SK-N-SH (cell line): ENCODE results near the gene SLC7A14. TPM values are rescaled to one million over a fixed set of nuclear protein-coding genes. Genes with fewer than 3 reads are reported as not detected.

Experiments used
- CTCF ChIA-PET: fragments of 300-600, 350-600 bp; formaldehyde crosslinking; extraction: SDS; loops from one replicate; lab custom pipeline; 2021; lab: Yijun Ruan, JAX
- POLR2A ChIA-PET: fragments of 350-600 bp; sonication (Branson Sonifier 250); formaldehyde crosslinking; extraction: SDS; loops from one replicate; lab custom pipeline; 2020; ENCODE audit warnings: antibody characterized with exemption, inconsistent platforms; lab: Yijun Ruan, JAX
- DNase-seq: peaks from one replicate; pipeline ENCODE4 v3.0.0; 2012
- H2AFZ ChIP-seq: fragments of 200-600 bp; sonication (generic); 2 replicates; pipeline ENCODE4 v1.8.1; 2016; ENCODE audit warnings: antibody characterized with exemption, mild to moderate bottlenecking, low read depth
- H3F3A ChIP-seq: fragments of 200-600 bp; sonication (generic); replicated peaks from 2 replicates; pipeline ENCODE3; 2016; ENCODE audit warnings: antibody characterized with exemption, mild to moderate bottlenecking; ENCODE audit not compliant: insufficient read depth
- H3K27ac ChIP-seq, 2 experiments: fragments of 200-500 bp in 1 of 2; fragments of 200-600 bp in 1 of 2; sonication (Bioruptor generic) in 1 of 2; sonication (generic), shearing (Covaris generic) in 1 of 2; 2 replicates each; pipeline versions ENCODE4 v1.5.1 to v1.6.1; 2014 to 2016; ENCODE audit warnings: low read depth in 2 of 2, inconsistent platforms in 1 of 2, low read length in 1 of 2, mild to moderate bottlenecking in 1 of 2, mixed read lengths in 1 of 2
- H3K27me3 ChIP-seq: fragments of 200-600 bp; sonication (generic), shearing (Covaris generic); 2 replicates; pipeline ENCODE4 v1.6.1; 2016; ENCODE audit warnings: mixed run types; ENCODE audit not compliant: insufficient read depth
- H3K36me3 ChIP-seq, 2 experiments: fragments of 200-500 bp in 1 of 2; fragments of 200-600 bp in 1 of 2; sonication (Bioruptor generic) in 1 of 2; sonication (generic) in 1 of 2; replicated peaks in 1 of 2; 2 replicates each; pipeline versions ENCODE3 to v1.5.1; 2014 to 2016; ENCODE audit warnings: low read length in 1 of 2, mild to moderate bottlenecking in 1 of 2; ENCODE audit not compliant: insufficient read depth in 2 of 2, control insufficient read depth in 1 of 2
- H3K4me1 ChIP-seq, 2 experiments: fragments of 200-500 bp in 1 of 2; fragments of 200-600 bp in 1 of 2; sonication (Bioruptor generic) in 1 of 2; sonication (generic), shearing (Covaris generic) in 1 of 2; 2 replicates each; pipeline versions ENCODE4 v1.5.1 to v1.6.1; 2014 to 2016; ENCODE audit warnings: low read depth in 1 of 2, low read length in 1 of 2, mixed run types in 1 of 2; ENCODE audit not compliant: insufficient read depth in 2 of 2, control insufficient read depth in 1 of 2
- H3K4me2 ChIP-seq: fragments of 200-600 bp; sonication (generic), shearing (Covaris generic); 2 replicates; pipeline ENCODE4 v1.6.1; 2017; ENCODE audit warnings: mixed run types
- H3K4me3 ChIP-seq, 2 experiments: fragments of 200-500 bp in 1 of 2; fragments of 200-600 bp in 1 of 2; sonication (Bioruptor generic) in 1 of 2; sonication (generic), shearing (Covaris generic) in 1 of 2; 2 replicates each; pipeline versions ENCODE4 v1.5.1 to v1.8.1; 2014 to 2016; ENCODE audit warnings: low read depth in 2 of 2, inconsistent platforms in 1 of 2, low read length in 1 of 2, mild to moderate bottlenecking in 1 of 2, mixed read lengths in 1 of 2, moderate library complexity in 1 of 2
- H3K79me2 ChIP-seq: fragments of 200-600 bp; sonication (generic); 2 replicates; pipeline ENCODE4 v1.8.1; 2017; ENCODE audit warnings: mild to moderate bottlenecking; ENCODE audit not compliant: insufficient read depth
- H3K9ac ChIP-seq: fragments of 200-600 bp; sonication (generic); 2 replicates; pipeline ENCODE4 v1.6.1; 2017; ENCODE audit warnings: mixed run types
- H3K9me2 ChIP-seq: fragments of 200-600 bp; sonication (generic); 2 replicates; pipeline ENCODE4 v1.6.1; 2017; ENCODE audit warnings: mixed run types
- H3K9me3 ChIP-seq: fragments of 200-600 bp; sonication (generic); 2 replicates; pipeline ENCODE4 v1.6.1; 2017; ENCODE audit warnings: mixed run types, mild to moderate bottlenecking, moderate library complexity
- H4K20me1 ChIP-seq: fragments of 200-600 bp; sonication (generic); 2 replicates; pipeline ENCODE4 v1.6.1; 2017; ENCODE audit warnings: mild to moderate bottlenecking, mixed run types; ENCODE audit not compliant: insufficient read depth
- EP300 ChIP-seq, 2 experiments: IDR thresholded peaks; 2 replicates each; pipeline versions ENCODE4 v1.4.0 to v1.6.1; 2012; ENCODE audit warnings: borderline replicate concordance in 1 of 2, low read depth in 1 of 2, low read length in 1 of 2
- FOSL2 ChIP-seq: IDR thresholded peaks from 2 replicates; pipeline ENCODE4 v1.4.0; 2012; ENCODE audit warnings: low read depth, mild to moderate bottlenecking, moderate library complexity, borderline replicate concordance
- GABPA ChIP-seq: IDR thresholded peaks from 2 replicates; pipeline ENCODE4 v1.4.0; 2012; ENCODE audit warnings: low read depth, mild to moderate bottlenecking
- MXI1 ChIP-seq: IDR thresholded peaks from 2 replicates; pipeline ENCODE4 v1.6.1; 2012; ENCODE audit warnings: mild to moderate bottlenecking, low read depth, low read length, improper control_type of control experiment
- RXRA ChIP-seq: IDR thresholded peaks from 2 replicates; pipeline ENCODE4 v1.4.0; 2012; ENCODE audit warnings: low read depth, mild to moderate bottlenecking, borderline replicate concordance
- SIN3A ChIP-seq: IDR thresholded peaks from 2 replicates; pipeline ENCODE4 v1.6.1; 2012; ENCODE audit warnings: low read depth, mild to moderate bottlenecking, low read length, moderate library complexity, borderline replicate concordance
- WGBS: methylation state at CpG from one replicate; pipeline ENCODE4 v1.1.6; 2017; ENCODE audit warnings: low lambda C conversion rate; 5-methylcytosine and 5-hydroxymethylcytosine counted together
- polyA plus RNA-seq, 3 experiments: library from polyadenylated mRNA; depleted of rRNA; stranded (reverse); fragments of >200 nt; gene quantifications; 2 replicates each; pipeline ENCODE4 v1.2.3, GENCODE V29; 2012
- TF ChIP-seq, protein P1 (sequence below): IDR thresholded peaks from 2 replicates; pipeline ENCODE4 v1.4.0; 2012; ENCODE audit warnings: low read depth
- TF ChIP-seq, protein P2 (sequence below): IDR thresholded peaks from 2 replicates; pipeline ENCODE4; 2012
- TF ChIP-seq, protein P3 (sequence below): IDR thresholded peaks from 2 replicates; pipeline ENCODE4 v1.6.1; 2012; ENCODE audit warnings: mild to moderate bottlenecking, low read depth, low read length, moderate library complexity
- TF ChIP-seq, protein P4 (sequence below): fragments of 200-600 bp; sonication (generic); IDR thresholded peaks from 2 replicates; pipeline ENCODE4 v1.6.1; 2017; ENCODE audit warnings: antibody characterized with exemption, mild to moderate bottlenecking, moderate library complexity

The SLC7A14 gene
- polyA plus RNA-seq, 1 of the 3 experiments (the other 2 are of a cell fraction), result 2.5 TPM

DNA sequence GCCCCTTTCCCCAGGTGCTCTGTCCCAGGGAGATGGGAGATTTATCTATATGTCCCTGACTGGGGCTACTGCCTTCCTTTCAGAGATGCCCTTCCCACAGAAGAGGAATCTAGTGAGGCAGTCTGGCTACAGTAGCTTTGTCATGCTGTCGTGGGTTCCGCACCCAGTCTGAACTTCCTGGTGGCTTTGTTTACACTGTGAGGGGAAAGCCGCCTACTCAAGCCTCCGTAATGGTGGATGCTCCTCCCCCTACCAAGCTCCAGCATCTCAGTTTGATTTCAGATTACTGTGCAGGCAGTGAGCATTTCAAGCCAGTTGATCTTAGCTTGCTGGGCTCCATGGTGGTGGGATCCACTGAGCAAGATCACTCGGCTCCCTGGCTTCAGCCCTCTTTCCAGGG is 35.4 kb upstream of the SLC7A14 start:
- TF ChIP-seq, protein P1, sequence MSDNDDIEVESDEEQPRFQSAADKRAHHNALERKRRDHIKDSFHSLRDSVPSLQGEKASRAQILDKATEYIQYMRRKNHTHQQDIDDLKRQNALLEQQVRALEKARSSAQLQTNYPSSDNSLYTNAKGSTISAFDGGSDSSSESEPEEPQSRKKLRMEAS, result no peak
- no peak for TF ChIP-seq EP300 (IDR thresholded peaks at IDR 0.05; ENCODE audit: borderline replicate concordance in 1 of 2, low read depth in 1 of 2, low read length in 1 of 2)
- TF ChIP-seq GABPA, result no peak
- TF ChIP-seq, protein P2, sequence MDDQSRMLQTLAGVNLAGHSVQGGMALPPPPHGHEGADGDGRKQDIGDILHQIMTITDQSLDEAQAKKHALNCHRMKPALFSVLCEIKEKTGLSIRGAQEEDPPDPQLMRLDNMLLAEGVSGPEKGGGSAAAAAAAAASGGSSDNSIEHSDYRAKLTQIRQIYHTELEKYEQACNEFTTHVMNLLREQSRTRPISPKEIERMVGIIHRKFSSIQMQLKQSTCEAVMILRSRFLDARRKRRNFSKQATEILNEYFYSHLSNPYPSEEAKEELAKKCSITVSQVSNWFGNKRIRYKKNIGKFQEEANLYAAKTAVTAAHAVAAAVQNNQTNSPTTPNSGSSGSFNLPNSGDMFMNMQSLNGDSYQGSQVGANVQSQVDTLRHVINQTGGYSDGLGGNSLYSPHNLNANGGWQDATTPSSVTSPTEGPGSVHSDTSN, result no peak
- TF ChIP-seq RXRA, result no peak
- no peak for TF ChIP-seq FOSL2
- no peak for TF ChIP-seq MXI1
- TF ChIP-seq SIN3A, result no peak
- TF ChIP-seq, protein P3, sequence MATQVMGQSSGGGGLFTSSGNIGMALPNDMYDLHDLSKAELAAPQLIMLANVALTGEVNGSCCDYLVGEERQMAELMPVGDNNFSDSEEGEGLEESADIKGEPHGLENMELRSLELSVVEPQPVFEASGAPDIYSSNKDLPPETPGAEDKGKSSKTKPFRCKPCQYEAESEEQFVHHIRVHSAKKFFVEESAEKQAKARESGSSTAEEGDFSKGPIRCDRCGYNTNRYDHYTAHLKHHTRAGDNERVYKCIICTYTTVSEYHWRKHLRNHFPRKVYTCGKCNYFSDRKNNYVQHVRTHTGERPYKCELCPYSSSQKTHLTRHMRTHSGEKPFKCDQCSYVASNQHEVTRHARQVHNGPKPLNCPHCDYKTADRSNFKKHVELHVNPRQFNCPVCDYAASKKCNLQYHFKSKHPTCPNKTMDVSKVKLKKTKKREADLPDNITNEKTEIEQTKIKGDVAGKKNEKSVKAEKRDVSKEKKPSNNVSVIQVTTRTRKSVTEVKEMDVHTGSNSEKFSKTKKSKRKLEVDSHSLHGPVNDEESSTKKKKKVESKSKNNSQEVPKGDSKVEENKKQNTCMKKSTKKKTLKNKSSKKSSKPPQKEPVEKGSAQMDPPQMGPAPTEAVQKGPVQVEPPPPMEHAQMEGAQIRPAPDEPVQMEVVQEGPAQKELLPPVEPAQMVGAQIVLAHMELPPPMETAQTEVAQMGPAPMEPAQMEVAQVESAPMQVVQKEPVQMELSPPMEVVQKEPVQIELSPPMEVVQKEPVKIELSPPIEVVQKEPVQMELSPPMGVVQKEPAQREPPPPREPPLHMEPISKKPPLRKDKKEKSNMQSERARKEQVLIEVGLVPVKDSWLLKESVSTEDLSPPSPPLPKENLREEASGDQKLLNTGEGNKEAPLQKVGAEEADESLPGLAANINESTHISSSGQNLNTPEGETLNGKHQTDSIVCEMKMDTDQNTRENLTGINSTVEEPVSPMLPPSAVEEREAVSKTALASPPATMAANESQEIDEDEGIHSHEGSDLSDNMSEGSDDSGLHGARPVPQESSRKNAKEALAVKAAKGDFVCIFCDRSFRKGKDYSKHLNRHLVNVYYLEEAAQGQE, result no peak
- TF ChIP-seq, protein P4, sequence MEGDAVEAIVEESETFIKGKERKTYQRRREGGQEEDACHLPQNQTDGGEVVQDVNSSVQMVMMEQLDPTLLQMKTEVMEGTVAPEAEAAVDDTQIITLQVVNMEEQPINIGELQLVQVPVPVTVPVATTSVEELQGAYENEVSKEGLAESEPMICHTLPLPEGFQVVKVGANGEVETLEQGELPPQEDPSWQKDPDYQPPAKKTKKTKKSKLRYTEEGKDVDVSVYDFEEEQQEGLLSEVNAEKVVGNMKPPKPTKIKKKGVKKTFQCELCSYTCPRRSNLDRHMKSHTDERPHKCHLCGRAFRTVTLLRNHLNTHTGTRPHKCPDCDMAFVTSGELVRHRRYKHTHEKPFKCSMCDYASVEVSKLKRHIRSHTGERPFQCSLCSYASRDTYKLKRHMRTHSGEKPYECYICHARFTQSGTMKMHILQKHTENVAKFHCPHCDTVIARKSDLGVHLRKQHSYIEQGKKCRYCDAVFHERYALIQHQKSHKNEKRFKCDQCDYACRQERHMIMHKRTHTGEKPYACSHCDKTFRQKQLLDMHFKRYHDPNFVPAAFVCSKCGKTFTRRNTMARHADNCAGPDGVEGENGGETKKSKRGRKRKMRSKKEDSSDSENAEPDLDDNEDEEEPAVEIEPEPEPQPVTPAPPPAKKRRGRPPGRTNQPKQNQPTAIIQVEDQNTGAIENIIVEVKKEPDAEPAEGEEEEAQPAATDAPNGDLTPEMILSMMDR, result no peak
- ChIA-PET CTCF (interaction anchor here (1.3 kb wide), 1 partner anchor 207 kb away, joined by 3 read pairs; no protein-coding TSS in a partner anchor), POLR2A (no interaction called here)
- H3K79me2 ChIP-seq, result no peaks in the 10 kb centered on the region
- no peaks in the 10 kb centered on the region for H3K9me3 ChIP-seq
- no peaks in the 10 kb centered on the region for H3K36me3 ChIP-seq
- peaks cover 7 to 24% of the 10 kb centered on the region in 2 experiments for H3K4me1 ChIP-seq
- no peak overlapping the region for H3K9ac ChIP-seq
- H2AFZ ChIP-seq, result no peak overlapping the region
- no peaks in the 10 kb centered on the region for H4K20me1 ChIP-seq
- no peaks in the 10 kb centered on the region for H3F3A ChIP-seq
- no peak for DNase-seq
- 95% methylated on average over 4 of the region's 5 CpGs for WGBS
- no peak overlapping the region for H3K4me2 ChIP-seq
- no peaks in the 10 kb centered on the region for H3K9me2 ChIP-seq
- peak overlapping the region in 1 of 2 experiments; percentile 99; a peak in 2 of 4 replicates for H3K27ac ChIP-seq
- H3K27me3 ChIP-seq, result no peaks in the 10 kb centered on the region
- H3K4me3 ChIP-seq, result no peak overlapping the region
